ENCODE results near the gene GPD2.
"Not testable (repeated sequence)": the region's sequence is repeated elsewhere in the genome, so short reads cannot be mapped to it uniquely, and the experiment has no call there.

The GPD2 gene

DNA sequence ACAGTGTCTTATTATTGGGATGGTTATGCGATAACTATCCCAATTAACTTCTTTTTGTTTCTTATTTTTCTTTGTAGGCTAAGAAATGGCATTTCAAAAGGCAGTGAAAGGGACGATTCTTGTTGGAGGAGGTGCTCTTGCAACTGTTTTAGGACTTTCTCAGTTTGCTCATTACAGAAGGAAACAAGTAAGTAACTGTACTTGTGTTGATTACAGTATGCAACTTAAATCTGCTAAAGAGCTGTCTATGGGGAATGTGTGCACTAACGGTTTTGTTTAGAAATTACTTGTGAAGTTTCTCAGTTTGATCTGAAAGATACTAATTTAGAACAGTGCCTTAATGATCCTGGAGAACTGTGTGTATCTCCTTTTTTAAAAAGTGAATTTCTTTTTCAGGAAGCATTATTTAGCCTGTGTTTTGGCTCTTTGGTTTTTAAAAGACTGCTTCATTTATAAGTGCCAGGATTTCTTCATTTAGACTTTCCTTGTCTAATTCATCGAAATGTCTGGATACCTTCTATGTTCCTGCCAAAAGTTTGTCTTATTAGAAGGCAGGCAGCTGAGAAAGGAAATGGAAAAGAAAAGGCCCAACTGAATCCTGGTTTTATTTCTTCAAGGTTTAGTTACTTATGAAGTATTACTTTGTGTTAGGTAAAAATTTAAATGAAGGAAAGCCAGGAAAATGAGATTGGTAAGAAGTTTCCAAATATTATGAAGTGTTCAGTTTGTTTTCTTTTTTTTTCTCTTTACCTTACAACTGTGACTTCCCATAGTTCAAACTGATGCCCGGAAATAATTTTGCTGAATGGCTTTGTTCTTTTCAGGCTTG, 40.1 kb downstream of the GPD2 start:
- DNase-seq, result no peak

DNA sequence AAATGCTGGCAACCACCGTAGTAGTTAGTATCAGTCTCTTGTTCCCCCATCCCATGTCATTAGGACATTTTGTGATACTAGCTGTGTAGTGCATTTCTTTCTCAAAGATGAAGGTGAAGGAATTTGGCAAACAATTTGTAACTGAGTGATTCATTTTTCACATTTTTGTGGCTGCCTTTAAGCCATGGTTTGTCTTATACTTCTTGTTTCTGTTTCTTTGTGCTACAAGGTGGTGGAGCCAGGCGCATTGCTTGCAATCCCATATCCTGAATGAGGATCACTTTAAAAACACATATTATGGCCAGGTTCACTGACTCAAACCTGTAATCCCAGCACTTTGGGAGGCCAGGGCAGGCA, 40.6 kb downstream of the GPD2 start:
- DNase-seq, result no peak

DNA sequence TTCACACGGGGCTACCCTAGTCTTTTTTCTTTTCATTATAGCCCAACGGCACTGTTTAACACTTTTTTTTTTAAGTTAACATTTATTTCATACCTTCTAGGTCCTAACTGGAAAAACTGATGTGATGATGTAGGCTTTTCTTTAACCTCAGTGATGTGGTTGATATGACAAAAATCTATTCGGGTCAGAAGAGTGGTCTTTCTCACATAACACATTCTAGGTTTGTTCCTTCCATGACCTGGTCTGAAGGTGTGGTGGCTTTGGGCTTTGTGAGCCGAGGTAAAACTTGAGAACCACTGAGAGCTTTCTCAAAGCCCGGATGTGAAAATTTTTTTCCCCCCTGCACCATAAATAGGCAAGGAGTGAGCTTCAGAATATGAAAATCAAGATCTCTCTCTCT, 44.2 kb downstream of the GPD2 start:
- DNase-seq, result no peak

DNA sequence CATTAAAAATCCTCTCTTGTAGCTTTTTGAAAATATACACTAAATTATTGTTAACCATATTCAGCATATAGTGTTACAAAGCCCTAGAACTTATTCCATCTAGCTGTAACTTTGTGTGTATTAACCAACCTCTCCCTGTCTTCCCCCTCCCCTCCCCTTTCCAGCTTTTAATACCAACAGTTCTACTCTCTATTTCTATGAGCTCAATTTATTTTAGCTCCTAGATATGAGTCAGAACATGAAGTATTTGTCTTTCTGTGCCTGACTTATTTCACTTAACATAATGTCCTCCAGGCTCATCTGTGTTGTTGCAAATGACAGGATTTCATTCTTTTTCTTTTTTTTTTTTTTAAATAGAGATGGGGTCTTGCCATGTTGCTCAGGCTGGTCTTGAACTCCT, 45.1 kb downstream of the GPD2 start:
- DNase-seq, result no peak

DNA sequence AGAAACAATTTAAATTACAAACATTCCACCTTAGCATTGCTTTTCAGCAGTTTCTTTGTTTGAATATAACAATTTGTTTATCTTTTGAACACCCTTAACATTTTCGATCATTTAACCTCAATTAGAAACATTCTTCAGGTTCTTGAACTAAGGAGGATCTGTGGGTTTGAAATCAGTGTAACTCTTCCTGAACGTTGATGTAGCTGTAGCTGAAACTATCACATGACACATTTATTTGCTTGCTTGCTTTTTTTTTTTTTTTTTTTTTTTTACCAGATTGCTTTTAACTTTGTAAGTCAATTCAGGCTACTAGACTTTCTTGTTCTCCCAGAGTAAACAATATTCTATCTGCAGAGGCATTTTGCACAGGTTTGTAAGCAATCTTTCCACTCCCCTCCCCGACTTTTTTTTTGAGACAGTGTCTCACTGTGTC, 47.6 kb downstream of the GPD2 start:
- DNase-seq, result no peak

DNA sequence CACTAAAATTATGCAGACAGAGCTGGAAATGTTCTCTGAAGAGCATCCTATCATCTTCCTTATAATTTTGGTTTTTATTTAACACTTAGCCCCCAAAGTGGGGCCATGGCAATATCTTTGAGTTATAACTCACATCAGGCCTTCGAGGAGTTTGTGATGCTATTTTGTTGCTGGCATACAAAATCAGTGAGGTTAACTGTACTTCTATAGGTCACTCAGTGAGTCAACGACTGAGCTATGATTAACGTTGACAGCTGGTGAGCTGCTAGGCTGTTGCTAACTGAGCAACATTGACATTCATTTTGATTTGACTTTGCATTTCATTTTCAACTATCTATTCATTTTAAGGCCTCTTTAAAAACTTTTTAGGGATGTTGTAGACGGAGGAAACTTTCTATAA, 50.0 kb downstream of the GPD2 start:
- DNase-seq, result no peak

DNA sequence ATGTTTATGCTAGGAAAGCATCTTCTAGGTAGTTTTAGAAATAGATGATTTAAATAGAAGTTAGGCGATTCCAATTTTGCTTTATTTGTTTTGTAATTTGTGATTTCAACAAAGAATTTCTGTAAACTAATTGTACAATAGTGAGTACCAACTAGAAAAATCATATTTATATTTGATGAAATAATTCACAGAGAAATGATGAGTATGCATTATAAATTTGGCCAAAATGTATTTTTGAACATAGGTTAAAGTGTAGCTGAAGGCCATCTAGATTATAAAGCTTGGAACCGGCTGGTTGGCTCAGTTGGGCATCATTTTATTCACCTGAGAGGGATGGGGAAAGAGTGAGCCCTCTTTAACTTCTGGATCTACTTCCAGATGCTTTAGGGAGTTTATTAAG, 50.4 kb downstream of the GPD2 start:
- DNase-seq, result no peak

DNA sequence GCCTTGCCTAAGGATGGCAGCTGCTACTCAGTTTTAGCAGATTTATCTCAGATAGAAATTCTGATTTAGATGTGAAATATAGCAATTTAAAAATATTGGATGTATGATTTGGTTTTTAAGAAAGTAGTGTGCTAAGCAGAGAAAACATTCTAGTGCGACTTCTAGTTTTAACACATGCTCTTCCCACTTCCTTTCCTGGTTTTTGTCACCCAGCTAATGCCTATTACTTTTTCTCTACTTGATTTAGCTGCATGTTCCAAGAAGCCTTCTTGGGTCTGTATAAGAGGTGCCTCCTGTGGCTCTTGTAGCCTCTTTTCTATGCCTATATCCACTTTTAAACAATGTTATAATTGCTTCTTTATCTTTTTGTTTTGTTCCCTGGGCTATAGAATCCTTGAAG, 53.0 kb downstream of the GPD2 start:
- no peak for DNase-seq

DNA sequence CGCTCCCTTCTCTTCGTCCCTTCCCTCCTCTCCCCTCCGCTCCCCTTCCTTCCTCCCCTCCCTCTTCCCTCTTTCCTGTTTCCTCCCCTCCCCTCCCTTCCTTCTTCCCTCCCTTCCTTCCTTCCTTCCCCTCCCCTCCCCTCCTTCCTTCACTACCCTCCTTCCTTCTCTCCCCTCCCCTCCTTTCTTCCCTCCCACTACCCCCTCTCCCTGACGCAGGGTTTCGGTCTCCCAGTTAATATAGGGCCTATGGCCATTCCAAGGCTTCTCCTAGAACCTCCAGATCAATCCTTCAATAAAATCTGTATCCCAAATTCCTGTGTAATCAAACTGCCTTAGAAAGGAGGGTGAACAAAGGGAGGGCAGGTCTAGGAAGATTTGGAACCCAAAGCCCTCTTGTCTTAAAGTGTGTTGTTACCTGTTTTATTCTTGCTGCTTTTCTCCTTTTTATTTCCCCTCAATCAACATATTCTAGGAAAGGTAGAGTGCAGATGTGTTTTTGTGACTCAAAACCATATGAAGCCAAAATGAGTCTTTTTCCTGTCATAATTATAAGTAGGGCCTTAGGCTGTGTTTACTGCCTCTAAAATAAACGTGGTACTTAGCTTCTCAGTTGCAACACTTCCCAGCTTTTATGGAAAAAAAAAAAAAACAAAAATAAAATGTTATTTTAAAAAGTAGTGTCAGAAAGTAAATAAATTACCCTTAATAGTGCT, 53.7 kb downstream of the GPD2 start:
- no peak for DNase-seq

DNA sequence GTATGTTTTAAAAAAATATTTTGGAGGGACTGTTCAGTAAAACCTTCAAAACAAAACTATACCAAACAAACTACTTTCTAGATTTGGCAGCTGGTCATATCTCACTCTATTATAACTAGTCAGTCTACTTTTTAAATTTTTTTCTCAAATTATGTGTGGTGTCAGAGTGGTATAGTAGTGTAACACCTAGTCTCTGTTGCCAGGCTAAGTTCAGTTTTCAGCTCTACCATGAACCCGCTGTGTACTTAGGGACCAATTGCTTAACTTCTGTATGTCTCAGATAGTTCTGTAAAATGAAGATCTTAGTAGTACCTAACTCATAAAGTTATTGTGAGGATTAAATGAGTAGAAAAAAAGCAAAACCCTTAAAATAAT, 54.3 kb downstream of the GPD2 start:
- no peak for DNase-seq

DNA sequence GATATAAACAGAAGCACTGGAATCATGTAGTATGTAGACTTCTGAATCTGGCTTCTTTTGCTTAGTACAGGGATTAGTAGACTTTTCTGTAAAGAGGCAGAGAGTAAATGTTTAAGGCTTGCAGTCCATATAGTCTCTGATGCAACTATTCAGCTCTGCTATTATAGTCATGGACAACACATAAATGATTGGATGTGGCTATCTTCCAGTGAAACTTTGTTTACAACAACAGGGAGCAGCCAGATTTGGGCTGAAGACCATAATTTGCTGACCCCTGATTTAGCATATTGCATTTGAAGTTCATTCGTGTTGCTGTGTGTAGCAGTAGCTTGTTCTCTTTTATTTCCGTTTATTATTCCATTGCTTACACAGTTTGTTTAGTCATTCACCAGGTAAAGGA, 55.0 kb downstream of the GPD2 start:
- no peak for DNase-seq

DNA sequence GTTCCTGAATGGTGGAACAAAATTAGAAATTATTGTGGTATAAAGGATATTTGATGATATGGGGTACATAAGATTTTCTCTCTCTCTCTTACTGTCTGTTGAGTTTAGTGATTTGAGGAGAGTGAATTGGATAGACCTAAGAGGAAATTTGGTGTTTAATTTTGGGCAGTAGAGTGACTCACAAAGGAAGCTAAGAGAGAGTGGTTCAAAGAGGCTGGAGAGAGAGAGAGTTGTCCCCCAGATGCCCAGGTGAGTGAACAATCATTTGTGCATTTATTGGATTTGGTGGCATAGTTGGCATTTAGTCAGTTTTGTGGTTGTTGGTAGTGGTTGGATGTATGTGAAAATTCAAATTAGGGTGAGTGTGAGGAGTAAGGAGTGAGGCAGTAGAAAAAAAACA, 56.8 kb downstream of the GPD2 start:
- no peak for DNase-seq

DNA sequence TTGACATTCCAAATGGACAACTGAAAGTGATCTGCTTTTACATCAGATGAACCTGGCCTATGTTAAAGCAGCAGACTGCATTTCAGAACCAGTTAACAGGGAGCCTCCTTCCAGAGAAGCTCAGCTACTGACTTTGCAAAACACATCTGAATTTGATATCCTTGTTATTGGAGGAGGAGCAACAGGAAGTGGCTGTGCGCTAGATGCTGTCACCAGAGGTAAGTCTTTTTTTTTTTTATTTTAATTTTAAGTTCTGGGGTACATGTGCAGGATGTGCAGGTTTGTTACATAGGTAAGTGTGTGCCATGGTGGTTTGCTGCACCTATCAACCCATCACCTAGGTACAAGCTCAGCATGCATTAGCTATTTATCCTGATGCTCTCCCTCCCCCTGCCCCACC, 59.8 kb downstream of the GPD2 start:
- DNase-seq, result not testable (repeated sequence)

DNA sequence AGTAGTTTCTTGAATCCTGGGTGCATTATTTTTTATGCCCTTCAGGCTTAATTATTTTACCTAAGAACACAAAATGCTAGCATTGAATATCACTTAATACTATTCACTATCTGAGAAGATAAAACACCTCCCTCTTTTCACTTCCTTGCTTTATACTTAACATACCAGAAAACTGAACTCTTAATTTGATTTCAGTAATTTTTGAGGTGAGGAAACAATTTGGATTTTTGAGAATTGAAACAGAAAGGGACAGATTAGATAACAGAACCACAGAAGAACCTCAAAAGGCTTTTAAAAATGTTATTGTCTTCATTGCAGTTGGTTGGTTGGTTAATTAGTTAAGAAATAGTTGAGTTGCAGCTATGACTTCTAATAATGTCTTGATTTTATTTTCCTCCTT, 69.5 kb downstream of the GPD2 start:
- no peak for DNase-seq

DNA sequence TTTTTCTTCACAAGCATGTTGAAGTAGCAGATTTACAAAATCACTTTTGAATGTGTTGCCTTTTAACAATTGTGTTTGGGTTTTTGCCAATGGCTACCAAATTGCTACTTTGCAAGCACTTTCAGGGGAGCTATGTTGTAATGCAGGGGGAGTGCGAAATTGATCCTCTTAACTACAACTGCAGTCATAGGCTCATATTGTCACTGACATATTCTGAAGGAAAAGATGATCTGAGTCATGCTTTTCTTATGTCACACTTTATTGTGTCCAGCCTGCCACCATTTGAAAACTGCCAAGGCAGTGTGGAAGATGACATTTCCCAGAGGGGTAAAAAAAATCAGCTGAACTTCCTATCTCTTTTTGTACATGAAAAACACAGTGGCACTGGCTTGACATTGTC, 74.9 kb downstream of the GPD2 start:
- no peak for DNase-seq

DNA sequence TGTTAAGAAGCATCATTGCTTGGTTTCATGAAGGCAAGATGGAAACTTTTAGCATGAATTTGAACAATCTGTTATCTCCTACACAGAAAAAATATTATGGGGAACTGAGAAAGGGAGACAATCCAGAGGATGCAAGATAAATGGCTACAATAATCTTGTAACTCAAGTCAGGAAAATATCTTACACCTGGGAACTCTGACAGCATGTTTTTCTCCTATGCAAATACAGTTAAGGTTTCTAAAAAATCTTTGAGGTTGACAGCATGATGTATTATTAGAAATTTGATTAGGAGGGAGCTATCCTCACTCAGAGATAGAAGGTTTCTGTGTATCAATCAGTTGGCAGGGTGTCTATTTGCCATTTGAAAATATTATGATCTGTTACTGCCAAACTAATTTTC, 75.6 kb downstream of the GPD2 start:
- no peak for DNase-seq

DNA sequence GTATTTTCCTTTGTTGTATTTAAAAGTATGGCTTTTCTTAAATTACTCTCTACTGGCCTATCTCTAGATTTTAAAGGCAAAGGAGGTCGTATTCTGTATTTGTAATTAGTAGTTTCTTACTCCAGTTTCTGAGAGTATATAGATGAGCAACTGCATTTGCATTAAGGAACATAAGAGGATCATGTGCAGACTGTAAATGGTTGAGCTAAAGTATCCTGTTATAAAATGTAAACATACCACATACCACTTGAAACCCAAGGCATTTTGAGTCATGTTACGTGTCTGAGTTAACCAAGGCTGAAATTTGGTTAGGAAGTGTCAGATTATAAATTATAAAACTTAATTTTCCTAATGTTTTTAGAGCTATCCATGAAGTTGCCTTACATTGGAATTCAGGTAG, 76.3 kb downstream of the GPD2 start:
- DNase-seq, result no peak

DNA sequence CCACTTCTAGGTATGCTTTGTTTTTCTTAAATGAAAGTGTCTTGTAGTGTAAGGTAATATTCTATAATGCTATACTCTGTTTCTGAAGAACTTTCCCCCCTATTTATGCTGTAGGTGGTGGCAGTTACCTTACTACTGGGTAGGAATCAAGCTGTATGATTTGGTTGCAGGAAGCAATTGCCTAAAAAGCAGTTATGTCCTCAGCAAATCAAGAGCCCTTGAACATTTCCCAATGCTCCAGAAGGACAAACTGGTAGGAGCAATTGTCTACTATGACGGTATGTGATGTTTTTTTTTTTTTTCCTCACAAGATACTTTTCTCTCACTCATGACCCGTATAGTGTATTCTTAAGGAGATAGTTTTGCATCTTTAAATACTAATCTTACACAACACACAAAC, 77.0 kb downstream of the GPD2 start:
- no peak for DNase-seq

DNA sequence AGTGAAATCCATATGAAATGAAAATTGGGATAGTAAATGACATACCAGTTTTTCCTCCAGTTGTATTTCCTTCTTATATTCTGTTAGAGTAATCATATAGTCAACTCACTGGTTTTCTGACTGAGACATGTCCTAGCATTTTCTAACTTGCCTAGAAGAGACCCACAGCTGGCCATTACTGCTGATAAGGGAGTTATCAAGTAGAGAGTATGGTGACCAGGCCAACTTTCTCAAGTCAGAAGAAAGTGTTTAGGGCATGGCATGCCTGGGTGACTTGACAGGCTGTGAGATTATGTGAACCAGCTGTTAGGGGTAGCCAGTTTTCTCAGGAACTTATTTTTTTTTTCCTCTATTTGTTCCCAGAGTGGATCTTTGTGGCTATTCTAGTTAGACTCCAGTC, 81.2 kb downstream of the GPD2 start:
- DNase-seq, result no peak

DNA sequence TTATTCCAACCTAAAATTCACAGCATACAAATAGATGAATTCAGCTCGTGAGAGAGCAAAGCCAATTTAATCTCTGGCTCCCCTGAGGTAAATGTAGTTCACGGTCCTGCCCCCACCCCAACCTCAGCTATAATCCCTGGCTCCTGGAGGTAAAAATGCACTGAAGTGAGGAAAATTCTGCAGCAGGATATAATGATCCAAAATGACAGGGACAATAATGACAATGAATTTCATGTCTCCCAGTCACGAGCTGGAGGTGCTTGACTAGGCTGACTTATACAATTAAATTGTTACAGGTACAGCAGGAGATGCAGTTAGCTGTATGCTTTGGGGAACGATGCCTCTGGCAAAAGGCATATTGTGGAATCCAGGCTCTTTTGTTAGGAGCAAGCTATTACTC, 82.0 kb downstream of the GPD2 start:
- no peak for DNase-seq

DNA sequence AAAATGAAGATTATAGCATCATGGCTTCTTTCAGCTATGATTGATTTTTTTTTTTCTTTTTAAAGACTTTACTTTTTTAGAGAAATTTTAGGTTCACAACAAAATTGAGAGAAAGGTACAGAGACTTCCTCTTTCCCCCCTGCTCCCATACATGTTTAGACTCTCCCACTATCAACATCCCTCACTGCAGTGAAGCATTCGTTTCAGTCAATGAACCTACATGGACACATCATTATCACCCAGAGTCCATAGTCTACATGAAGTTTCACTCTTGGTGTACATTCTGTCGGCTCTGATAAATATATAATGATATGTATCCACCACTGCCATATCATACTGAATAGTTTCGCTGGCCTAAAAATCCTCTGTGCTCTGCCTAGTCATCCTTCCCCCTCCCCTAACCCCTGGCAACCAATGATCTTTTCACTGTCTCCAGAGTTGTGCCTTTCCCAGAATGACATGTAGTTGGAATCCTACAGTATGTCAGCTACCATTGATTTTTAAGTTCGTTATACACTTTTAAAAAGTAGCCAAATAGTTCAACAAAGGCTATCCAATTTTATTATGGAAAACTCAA, 86.8 kb downstream of the GPD2 start:
- DNase-seq, result no peak

DNA sequence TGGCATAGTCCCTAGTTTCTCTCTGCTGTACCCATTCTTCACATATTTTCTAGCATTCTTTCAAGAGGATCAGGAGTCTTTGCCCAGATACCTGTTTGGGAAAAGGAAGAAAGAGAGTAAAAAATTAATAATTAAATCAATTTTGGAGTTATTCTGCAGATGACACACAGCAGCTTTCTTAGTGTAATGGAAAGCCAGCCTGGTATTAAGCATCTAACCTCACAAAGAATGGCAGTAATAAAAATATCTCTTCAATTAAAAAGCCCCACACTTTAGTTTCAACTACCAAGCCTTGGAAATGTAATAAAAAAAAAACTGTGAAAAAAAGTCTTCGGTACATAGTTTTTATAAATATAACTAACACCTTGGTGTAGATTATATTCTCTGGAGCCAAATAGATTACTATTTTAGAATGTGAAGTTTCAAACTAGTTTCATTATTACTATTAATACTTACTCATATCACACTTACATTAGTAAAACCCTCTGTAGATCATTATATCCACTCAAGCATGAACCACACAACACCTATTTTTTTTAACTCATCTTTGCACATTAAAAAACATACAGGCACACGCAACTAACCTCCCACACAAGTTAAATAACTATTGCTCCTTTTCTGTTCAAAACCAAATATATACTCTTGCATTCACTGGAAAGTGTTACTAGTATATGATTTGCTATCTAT, 90.9 kb downstream of the GPD2 start:
- no peak for DNase-seq

DNA sequence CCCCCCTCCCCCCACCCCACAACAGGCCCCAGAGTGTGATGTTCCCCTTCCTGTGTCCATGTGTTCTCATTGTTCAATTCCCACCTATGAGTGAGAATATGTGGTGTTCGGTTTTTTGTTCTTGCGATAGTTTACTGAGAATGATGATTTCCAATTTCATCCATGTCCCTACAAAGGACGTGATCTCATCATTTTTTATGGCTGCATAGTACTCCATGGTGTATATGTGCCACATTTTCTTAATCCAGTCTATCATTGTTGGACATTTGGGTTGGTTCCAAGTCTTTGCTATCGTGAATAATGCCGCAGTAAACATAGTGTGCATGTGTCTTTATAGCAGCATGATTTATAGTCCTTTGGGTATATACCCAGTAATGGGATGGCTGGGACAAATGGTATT, 92.4 kb downstream of the GPD2 start:
- not testable (repeated sequence) for DNase-seq

DNA sequence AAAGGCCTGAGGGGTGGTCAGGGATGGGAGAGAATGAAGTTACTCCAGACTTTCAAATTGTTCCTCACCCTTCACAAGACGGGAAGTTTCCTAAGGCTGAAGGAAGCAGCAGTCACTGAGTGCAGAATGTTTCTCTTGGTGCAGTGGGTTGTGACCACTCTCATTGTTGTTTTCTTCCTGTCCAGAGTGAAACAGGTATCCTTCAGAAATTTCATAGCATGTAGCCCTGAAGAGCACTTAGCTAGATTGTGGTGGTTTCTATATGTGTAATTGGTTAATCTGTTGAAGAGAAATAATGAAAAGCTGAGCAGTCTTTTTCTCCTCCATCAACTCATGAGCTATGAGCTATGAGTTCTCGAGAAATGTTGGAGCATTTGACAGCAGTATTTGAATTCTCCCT, 96.8 kb downstream of the GPD2 start:
- no peak for DNase-seq

All from 8988T (cell line).